Trophoblast cell (in vitro differentiated cells and primary cell): ENCODE data around the gene FAM20C.

Experiments used
- DNase-seq, 2 donors: peaks; one replicate each; pipeline ENCODE4 v3.0.0-alpha.2; 2016
- H2AFZ ChIP-seq: 2 replicates; pipeline ENCODE4 v1.6.1; 2013; ENCODE audit warnings: low read length, moderate library complexity, mild to moderate bottlenecking; ENCODE audit not compliant: insufficient read depth, poor library complexity
- H2AK5ac ChIP-seq: 2 replicates; pipeline ENCODE4 v1.6.1; 2013; ENCODE audit warnings: mild to moderate bottlenecking, low read length
- H2BK120ac ChIP-seq: 2 replicates; pipeline ENCODE4 v1.6.1; 2013; ENCODE audit warnings: low read length, mild to moderate bottlenecking, moderate library complexity; ENCODE audit not compliant: insufficient read depth, poor library complexity
- H2BK12ac ChIP-seq: 2 replicates; pipeline ENCODE4 v1.6.1; 2013; ENCODE audit warnings: mild to moderate bottlenecking, low read length, moderate library complexity
- H2BK5ac ChIP-seq: 2 replicates; pipeline ENCODE4 v1.6.1; 2013; ENCODE audit warnings: low read length, low read depth, moderate library complexity, mild to moderate bottlenecking; ENCODE audit not compliant: poor library complexity
- H3K14ac ChIP-seq: 2 replicates; pipeline ENCODE4 v1.6.1; 2013; ENCODE audit warnings: mild to moderate bottlenecking, low read length
- H3K18ac ChIP-seq: 2 replicates; pipeline ENCODE4 v1.6.1; 2013; ENCODE audit warnings: mild to moderate bottlenecking, low read length
- H3K23ac ChIP-seq: 2 replicates; pipeline ENCODE4 v1.6.1; 2013; ENCODE audit warnings: low read length
- H3K27ac ChIP-seq: 2 replicates; pipeline ENCODE4 v1.5.1; 2013; ENCODE audit warnings: low read depth, mild to moderate bottlenecking, inconsistent platforms, low read length, moderate library complexity
- H3K27me3 ChIP-seq: 2 replicates; pipeline ENCODE4 v1.6.1; 2013; ENCODE audit warnings: inconsistent platforms, mild to moderate bottlenecking, low read length, moderate library complexity; ENCODE audit not compliant: insufficient read depth
- H3K36me3 ChIP-seq, 2 experiments: 1 replicate in 1 of 2; 2 replicates in 1 of 2; pipeline ENCODE4 v1.6.1; 2013; ENCODE audit warnings: low read length in 2 of 2, mild to moderate bottlenecking in 2 of 2, moderate library complexity in 1 of 2; ENCODE audit not compliant: insufficient read depth in 2 of 2, control insufficient read depth in 1 of 2
- H3K4ac ChIP-seq: 2 replicates; pipeline ENCODE4 v1.6.1; 2013; ENCODE audit warnings: low read depth, mild to moderate bottlenecking, low read length, moderate library complexity
- H3K4me1 ChIP-seq, 2 experiments: 1 replicate in 1 of 2; 2 replicates in 1 of 2; pipeline ENCODE4 v1.6.1; 2013; ENCODE audit warnings: low read length in 2 of 2, mild to moderate bottlenecking in 2 of 2, moderate library complexity in 1 of 2; ENCODE audit not compliant: insufficient read depth in 2 of 2, control insufficient read depth in 1 of 2
- H3K4me2 ChIP-seq: 2 replicates; pipeline ENCODE4 v1.6.1; 2013; ENCODE audit warnings: inconsistent platforms, mild to moderate bottlenecking, low read length, moderate library complexity
- H3K4me3 ChIP-seq: 2 replicates; pipeline ENCODE4 v1.5.1; 2013; ENCODE audit warnings: mild to moderate bottlenecking, low read depth, low read length, inconsistent platforms
- H3K79me1 ChIP-seq: one replicate; pipeline ENCODE4 v1.6.1; 2013; ENCODE audit warnings: low read length
- H3K79me2 ChIP-seq: 2 replicates; pipeline ENCODE4 v1.6.1; 2013; ENCODE audit warnings: low read length, mild to moderate bottlenecking; ENCODE audit not compliant: control insufficient read depth, insufficient read depth, poor library complexity
- H3K9ac ChIP-seq: 2 replicates; pipeline ENCODE4 v1.6.1; 2013; ENCODE audit warnings: mild to moderate bottlenecking, low read length
- H3K9me3 ChIP-seq: 2 replicates; pipeline ENCODE4 v1.6.1; 2013; ENCODE audit warnings: low read depth, mild to moderate bottlenecking, control low read depth, inconsistent platforms, low read length; ENCODE audit not compliant: insufficient read depth
- H4K12ac ChIP-seq: 2 replicates; pipeline ENCODE4 v1.6.1; 2013; ENCODE audit warnings: low read depth, mild to moderate bottlenecking, low read length, moderate library complexity
- H4K8ac ChIP-seq: 2 replicates; pipeline ENCODE4 v1.6.1; 2013; ENCODE audit warnings: low read depth, mild to moderate bottlenecking, low read length, moderate library complexity
- H4K91ac ChIP-seq: one replicate; pipeline ENCODE4 v1.6.1; 2013; ENCODE audit warnings: low read depth, mild to moderate bottlenecking, low read length, moderate library complexity
- WGBS: extraction: QIAGEN DNeasy Blood & Tissue Kit; methylation state at CpG from one replicate; pipeline ENCODE4 v1.1.7; 2013; ENCODE audit warnings: missing lambda C conversion rate; ENCODE audit not compliant: insufficient read length, insufficient coverage; ENCODE audit errors: extremely low coverage; 5-methylcytosine and 5-hydroxymethylcytosine counted together

FAM20C gene

DNA sequence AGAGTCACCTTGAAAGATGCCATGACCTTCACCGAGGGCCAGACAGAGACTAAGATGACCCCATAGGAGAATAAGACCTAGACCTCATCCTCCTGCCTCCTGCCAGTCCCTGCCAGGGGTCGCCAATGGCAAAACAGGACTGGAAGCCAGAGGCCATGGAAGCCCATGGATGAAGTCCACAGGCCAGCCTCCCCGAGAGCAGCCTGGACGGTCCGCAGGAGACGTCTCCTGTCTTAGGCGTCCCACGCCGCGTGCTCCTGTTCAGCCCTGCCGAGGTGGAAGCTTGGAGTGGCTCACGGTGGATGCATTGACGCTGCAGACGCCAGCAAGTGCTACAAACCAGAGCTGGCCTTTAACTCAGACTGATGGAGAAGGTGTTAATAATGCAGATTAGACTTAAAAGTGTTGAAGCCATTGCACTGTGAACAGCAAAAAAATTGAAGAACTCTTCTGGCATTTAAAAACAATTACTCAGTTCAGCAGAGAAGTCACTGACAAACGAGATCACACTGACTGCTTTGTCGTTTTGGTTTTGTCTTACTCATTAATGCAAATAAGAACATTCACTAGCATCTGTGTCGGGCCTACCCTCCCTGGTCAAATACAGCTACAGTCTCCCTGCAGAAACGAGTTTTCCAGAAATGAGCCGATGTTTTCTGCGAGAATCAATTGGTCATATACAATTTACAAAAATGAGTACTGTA, 38.1 kb upstream of the FAM20C start:
- Histone ChIP-seq H3K9ac (no peak overlapping the region), H3K79me2 (peaks cover 3% of the 10 kb centered on the region), H3K14ac (no peak overlapping the region), H3K4ac (no peak overlapping the region), H3K9me3 (no peaks in the 10 kb centered on the region), H4K91ac (no peak overlapping the region), H2AFZ (no peak overlapping the region), H3K4me3 (no peak overlapping the region), H3K27me3 (no peaks in the 10 kb centered on the region), H3K4me1 (peaks cover 5 to 6% of the 10 kb centered on the region in 2 experiments), H3K23ac (no peak overlapping the region), H3K18ac (no peak overlapping the region), H4K12ac (no peak overlapping the region), H4K8ac (no peak overlapping the region), H3K27ac (no peak overlapping the region), H3K4me2 (no peak overlapping the region), H3K79me1 (peaks cover 4% of the 10 kb centered on the region), H2BK5ac (no peak overlapping the region), H2BK120ac (no peak overlapping the region), H3K36me3 (no peaks in the 10 kb centered on the region), H2AK5ac (no peak overlapping the region), H2BK12ac (no peak overlapping the region)
- no CpG with 5 or more reads among the region's 20 CpGs for WGBS
- DNase-seq: no peak

- no peak overlapping the region for H4K8ac ChIP-seq
- H3K4me3 ChIP-seq: no peak overlapping the region
- H3K18ac ChIP-seq: no peak overlapping the region
- H2AK5ac ChIP-seq: no peak overlapping the region
- no peak overlapping the region for H4K91ac ChIP-seq
- no peaks in the 10 kb centered on the region for H3K36me3 ChIP-seq
- H2BK12ac ChIP-seq: no peak overlapping the region
- H3K4me1 ChIP-seq: no peaks in the 10 kb centered on the region
- no peaks in the 10 kb centered on the region for H3K79me2 ChIP-seq
- no peak overlapping the region for H3K9ac ChIP-seq
- H3K27me3 ChIP-seq: no peaks in the 10 kb centered on the region
- no peak overlapping the region for H3K14ac ChIP-seq
- no peaks in the 10 kb centered on the region for H3K79me1 ChIP-seq
- H4K12ac ChIP-seq: no peak overlapping the region
- H2BK5ac ChIP-seq: no peak overlapping the region
- no peak for DNase-seq
- H3K4ac ChIP-seq: no peak overlapping the region
- H2AFZ ChIP-seq: no peak overlapping the region
- no CpG with 5 or more reads among the region's 3 CpGs for WGBS
- no peaks in the 10 kb centered on the region for H3K9me3 ChIP-seq
- no peak overlapping the region for H3K23ac ChIP-seq
- no peak overlapping the region for H3K4me2 ChIP-seq
- H3K27ac ChIP-seq: no peak overlapping the region
- no peak overlapping the region for H2BK120ac ChIP-seq
Observed at GRCh38 chr7:155469-155900, 36.9 kb upstream of the FAM20C start.

DNA sequence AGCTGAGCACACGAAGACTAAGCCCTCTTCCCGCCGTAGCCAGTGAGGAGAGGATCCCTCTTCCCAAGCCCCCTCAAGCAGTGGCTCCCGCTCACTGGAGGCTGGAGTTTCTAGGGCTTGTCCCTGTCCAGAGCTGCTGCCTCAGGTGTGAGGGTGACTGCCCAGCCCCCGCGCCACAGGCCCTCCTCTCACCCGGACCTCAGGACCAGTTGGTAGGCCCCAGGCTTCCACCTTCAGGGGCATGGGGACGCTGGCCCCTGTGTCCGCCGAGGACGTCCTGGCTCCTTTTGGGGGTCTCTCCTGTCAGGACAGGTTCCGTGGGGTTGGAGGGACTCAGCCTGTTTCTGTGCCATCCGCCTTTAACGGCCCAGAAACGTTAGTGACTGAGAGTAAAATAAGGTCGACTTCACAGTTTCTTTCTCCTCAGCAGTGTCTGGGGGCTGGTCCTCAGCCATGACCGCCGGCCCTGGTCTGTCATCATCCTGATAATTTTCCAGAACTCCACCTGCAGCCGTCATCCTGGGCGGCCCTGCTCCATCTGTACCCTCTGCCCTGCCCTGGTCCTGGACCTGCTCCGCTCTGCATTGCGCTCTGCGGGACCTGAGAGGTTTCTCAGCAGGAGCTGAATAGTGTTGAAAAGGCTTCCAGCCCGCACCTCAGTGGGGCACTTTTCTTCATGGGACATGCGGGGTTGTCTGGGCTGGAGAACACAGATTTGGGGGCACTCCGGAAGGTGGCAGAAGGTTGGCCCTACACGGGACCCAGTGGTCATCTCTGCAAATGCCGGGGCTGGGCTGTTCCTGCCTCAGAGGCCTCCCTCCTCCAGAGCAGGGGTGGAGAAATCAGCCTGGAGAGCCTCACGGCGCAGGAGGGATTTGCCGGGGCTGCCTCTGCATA, 36.0 kb upstream of the FAM20C start:
- WGBS: no CpG with 5 or more reads among the region's 31 CpGs
- Histone ChIP-seq H3K79me1 (no peaks in the 10 kb centered on the region), H3K27ac (no peak overlapping the region), H3K9me3 (no peaks in the 10 kb centered on the region), H3K4ac (no peak overlapping the region), H3K9ac (no peak overlapping the region), H3K4me3 (no peak overlapping the region), H3K27me3 (no peaks in the 10 kb centered on the region), H2AFZ (no peak overlapping the region), H4K91ac (no peak overlapping the region), H3K36me3 (no peaks in the 10 kb centered on the region), H3K18ac (no peak overlapping the region), H2BK12ac (no peak overlapping the region), H2AK5ac (no peak overlapping the region), H3K23ac (no peak overlapping the region), H3K4me1 (no peaks in the 10 kb centered on the region), H2BK120ac (no peak overlapping the region), H3K14ac (no peak overlapping the region), H3K79me2 (no peaks in the 10 kb centered on the region), H4K8ac (no peak overlapping the region), H3K4me2 (no peak overlapping the region), H4K12ac (no peak overlapping the region), H2BK5ac (no peak overlapping the region)
- no peak for DNase-seq

- no peak overlapping the region for H4K8ac ChIP-seq
- no peak overlapping the region for H3K14ac ChIP-seq
- no peaks in the 10 kb centered on the region for H3K79me1 ChIP-seq
- DNase-seq: no peak
- H3K4me3 ChIP-seq: no peak overlapping the region
- H3K27ac ChIP-seq: no peak overlapping the region
- no peak overlapping the region for H2BK120ac ChIP-seq
- H3K27me3 ChIP-seq: no peaks in the 10 kb centered on the region
- H3K23ac ChIP-seq: no peak overlapping the region
- no peak overlapping the region for H4K91ac ChIP-seq
- H3K18ac ChIP-seq: no peak overlapping the region
- H3K9ac ChIP-seq: no peak overlapping the region
- no peak overlapping the region for H3K4ac ChIP-seq
- H2BK5ac ChIP-seq: no peak overlapping the region
- H3K4me2 ChIP-seq: no peak overlapping the region
- H3K9me3 ChIP-seq: no peaks in the 10 kb centered on the region
- no CpG with 5 or more reads among the region's 9 CpGs for WGBS
- no peak overlapping the region for H2AK5ac ChIP-seq
- H4K12ac ChIP-seq: no peak overlapping the region
- H3K4me1 ChIP-seq: no peaks in the 10 kb centered on the region
- H2BK12ac ChIP-seq: no peak overlapping the region
- no peak overlapping the region for H2AFZ ChIP-seq
- no peaks in the 10 kb centered on the region for H3K36me3 ChIP-seq
- H3K79me2 ChIP-seq: no peaks in the 10 kb centered on the region
Observed at GRCh38 chr7:157008-157310, 35.4 kb upstream of the FAM20C start.
